HepG2 (cell line): ENCODE results near the gene CISH. TPM values are rescaled to one million over a fixed set of nuclear protein-coding genes. Genes with fewer than 3 reads are reported as not detected.

ENCODE experiments used
- CBX5 ChIP-seq: sonication (generic); formaldehyde crosslinking; IDR thresholded peaks from 2 replicates; pipeline ENCODE4 v1.4.0; 2020; ENCODE audit warnings: missing genetic modification reagents, borderline replicate concordance
- ETV5 ChIP-seq: IDR thresholded peaks from 2 replicates; pipeline ENCODE4 v1.6.1; 2018; ENCODE audit warnings: missing biosample characterization, missing genetic modification reagents, inconsistent platforms, borderline replicate concordance
- FOXP4 ChIP-seq: sonication (generic); formaldehyde crosslinking; IDR thresholded peaks from 2 replicates; pipeline ENCODE4 v1.4.0; 2020; ENCODE audit warnings: missing genetic modification reagents
- GABPB1 ChIP-seq: IDR thresholded peaks from 2 replicates; pipeline ENCODE4 v1.6.1; 2016; ENCODE audit warnings: mild to moderate bottlenecking, missing genetic modification reagents, moderate library complexity, missing compliant biosample characterization
- HNF1A ChIP-seq, 2 experiments: sonication (generic) in 1 of 2; formaldehyde crosslinking in 1 of 2; IDR thresholded peaks; 2 replicates each; pipeline versions ENCODE4 v1.4.0 to v1.6.1; 2016 to 2020; ENCODE audit warnings: borderline replicate concordance in 1 of 2, low read depth in 1 of 2, mild to moderate bottlenecking in 1 of 2, missing genetic modification reagents in 1 of 2
- KDM4B ChIP-seq: sonication (generic); formaldehyde crosslinking; IDR thresholded peaks from 2 replicates; pipeline ENCODE4 v1.4.0; 2020; ENCODE audit warnings: missing genetic modification reagents
- KDM6A ChIP-seq: IDR thresholded peaks from 2 replicates; pipeline ENCODE4 v1.6.1; 2016; ENCODE audit warnings: low read depth
- RFX1 ChIP-seq: fragments of 450-650 bp; IDR thresholded peaks from 2 replicates; pipeline ENCODE4 v1.6.1; 2017
- SRY ChIP-seq: sonication (generic); formaldehyde crosslinking; IDR thresholded peaks from 2 replicates; pipeline ENCODE4 v1.8.0; 2022; ENCODE audit warnings: mild to moderate bottlenecking, missing genetic modification reagents
- THAP11 ChIP-seq: IDR thresholded peaks from 2 replicates; pipeline ENCODE4 v1.6.1; 2016; ENCODE audit warnings: missing biosample characterization, missing genetic modification reagents
- XRCC5 ChIP-seq: fragments of 200-400 bp; formaldehyde crosslinking; optimal IDR thresholded peaks from 2 replicates; pipeline ENCODE3; 2017; ENCODE audit warnings: mild to moderate bottlenecking, low read length
- ZBTB20 ChIP-seq: sonication (generic); formaldehyde crosslinking; IDR thresholded peaks from 2 replicates; pipeline ENCODE4 v1.8.1; 2023; ENCODE audit warnings: missing genetic modification reagents, low read depth, mild to moderate bottlenecking, borderline replicate concordance
- ZNF331 ChIP-seq: sonication (generic); formaldehyde crosslinking; IDR thresholded peaks from 2 replicates; pipeline ENCODE4 v1.4.0; 2020; ENCODE audit warnings: missing genetic modification reagents
- ZNF501 ChIP-seq: sonication (generic); formaldehyde crosslinking; IDR thresholded peaks from 2 replicates; pipeline ENCODE4 v1.5.1; 2020; ENCODE audit warnings: mild to moderate bottlenecking, moderate library complexity, missing genetic modification reagents
- ZNF546 ChIP-seq: sonication (generic); formaldehyde crosslinking; conservative IDR thresholded peaks from 2 replicates; pipeline ENCODE4 v1.8.1; 2023; ENCODE audit warnings: mild to moderate bottlenecking, missing genetic modification reagents
- ZNF550 ChIP-seq: sonication (generic); formaldehyde crosslinking; IDR thresholded peaks from 2 replicates; pipeline ENCODE4 v1.4.0; 2020; ENCODE audit warnings: mild to moderate bottlenecking, missing genetic modification reagents, borderline replicate concordance
- polyA plus RNA-seq, 8 experiments: library from polyadenylated mRNA; depleted of rRNA in 3 of 8; stranded (reverse) in 7 of 8; unstranded in 1 of 8; fragments of >200 nt; fragmentation: Illumina TruSeq in 4 of 8; extraction: Trizol in 4 of 8; gene quantifications; 2 replicates each; pipeline versions ENCODE4 v1.2.1 to v1.2.3, GENCODE V29; 2011 to 2016; ENCODE audit warnings: low read depth in 4 of 8, missing spikeins in 1 of 8, mixed read lengths in 1 of 8; ENCODE audit not compliant: insufficient read depth in 1 of 8
- total RNA-seq, 5 experiments: library from RNA; depleted of rRNA; stranded (reverse); fragments of >200 nt; fragmentation: Illumina TruSeq; extraction: Trizol; gene quantifications; 2 replicates each; pipeline ENCODE4 v1.2.3, GENCODE V29; 2016; ENCODE audit warnings: low read depth in 1 of 5
- TF ChIP-seq, protein P1 (sequence below): sonication (generic); formaldehyde crosslinking; IDR thresholded peaks from 2 replicates; pipeline ENCODE4 v1.5.1; 2020; ENCODE audit warnings: mild to moderate bottlenecking, moderate library complexity, missing genetic modification reagents
- TF ChIP-seq, protein P2 (sequence below): sonication (generic); formaldehyde crosslinking; IDR thresholded peaks from 2 replicates; pipeline ENCODE4 v1.5.0; 2020; ENCODE audit warnings: mild to moderate bottlenecking, missing genetic modification reagents

CISH gene
- total and polyA plus RNA-seq, 2 of the 13 experiments (the other 11 are each of a cell fraction or from before 2014, with no cell fraction given) = 0.91 to 1.5 TPM

GRCh38 chr3:50600841-50601591 is 10.6 kb downstream of the CISH start (continued):
- TF ChIP-seq, protein P1, sequence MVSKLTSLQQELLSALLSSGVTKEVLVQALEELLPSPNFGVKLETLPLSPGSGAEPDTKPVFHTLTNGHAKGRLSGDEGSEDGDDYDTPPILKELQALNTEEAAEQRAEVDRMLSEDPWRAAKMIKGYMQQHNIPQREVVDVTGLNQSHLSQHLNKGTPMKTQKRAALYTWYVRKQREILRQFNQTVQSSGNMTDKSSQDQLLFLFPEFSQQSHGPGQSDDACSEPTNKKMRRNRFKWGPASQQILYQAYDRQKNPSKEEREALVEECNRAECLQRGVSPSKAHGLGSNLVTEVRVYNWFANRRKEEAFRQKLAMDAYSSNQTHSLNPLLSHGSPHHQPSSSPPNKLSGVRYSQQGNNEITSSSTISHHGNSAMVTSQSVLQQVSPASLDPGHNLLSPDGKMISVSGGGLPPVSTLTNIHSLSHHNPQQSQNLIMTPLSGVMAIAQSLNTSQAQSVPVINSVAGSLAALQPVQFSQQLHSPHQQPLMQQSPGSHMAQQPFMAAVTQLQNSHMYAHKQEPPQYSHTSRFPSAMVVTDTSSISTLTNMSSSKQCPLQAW (CRISPR knock-in tag) = peak; percentile 99
- TF ChIP-seq RFX1 = no peak
- TF ChIP-seq CBX5 (CRISPR knock-in tag) = peak; percentile 74; the same call in 1 of the 2 replicates
- TF ChIP-seq FOXP4 (CRISPR knock-in tag) = peak; percentile 82
- peak; percentile 82 for TF ChIP-seq ETV5 (CRISPR knock-in tag)
- peak; percentile 45; the same call in 1 of the 2 replicates for TF ChIP-seq ZBTB20 (CRISPR knock-in tag)
- peak; percentile 77; the same call in 1 of the 2 replicates for TF ChIP-seq KDM6A (CRISPR knock-in tag)
- TF ChIP-seq GABPB1 (CRISPR knock-in tag) = peak; percentile 60; the same call in 1 of the 2 replicates
- TF ChIP-seq THAP11 (CRISPR knock-in tag) = peak; percentile 76
- peak; percentile 83 for TF ChIP-seq XRCC5
- peak; percentile 93 for TF ChIP-seq ZNF331 (CRISPR knock-in tag)
- TF ChIP-seq, protein P2, sequence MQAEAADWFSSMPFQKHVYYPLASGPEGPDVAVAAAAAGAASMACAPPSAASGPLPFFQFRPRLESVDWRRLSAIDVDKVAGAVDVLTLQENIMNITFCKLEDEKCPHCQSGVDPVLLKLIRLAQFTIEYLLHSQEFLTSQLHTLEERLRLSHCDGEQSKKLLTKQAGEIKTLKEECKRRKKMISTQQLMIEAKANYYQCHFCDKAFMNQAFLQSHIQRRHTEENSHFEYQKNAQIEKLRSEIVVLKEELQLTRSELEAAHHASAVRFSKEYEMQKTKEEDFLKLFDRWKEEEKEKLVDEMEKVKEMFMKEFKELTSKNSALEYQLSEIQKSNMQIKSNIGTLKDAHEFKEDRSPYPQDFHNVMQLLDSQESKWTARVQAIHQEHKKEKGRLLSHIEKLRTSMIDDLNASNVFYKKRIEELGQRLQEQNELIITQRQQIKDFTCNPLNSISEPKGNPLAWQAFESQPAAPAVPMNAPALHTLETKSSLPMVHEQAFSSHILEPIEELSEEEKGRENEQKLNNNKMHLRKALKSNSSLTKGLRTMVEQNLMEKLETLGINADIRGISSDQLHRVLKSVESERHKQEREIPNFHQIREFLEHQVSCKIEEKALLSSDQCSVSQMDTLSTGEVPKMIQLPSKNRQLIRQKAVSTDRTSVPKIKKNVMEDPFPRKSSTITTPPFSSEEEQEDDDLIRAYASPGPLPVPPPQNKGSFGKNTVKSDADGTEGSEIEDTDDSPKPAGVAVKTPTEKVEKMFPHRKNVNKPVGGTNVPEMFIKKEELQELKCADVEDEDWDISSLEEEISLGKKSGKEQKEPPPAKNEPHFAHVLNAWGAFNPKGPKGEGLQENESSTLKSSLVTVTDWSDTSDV (CRISPR knock-in tag) = 0 out of 2 replicates have a peak, but pooled peaks have one; percentile 42
- TF ChIP-seq ZNF550 (CRISPR knock-in tag) = no peak
- peak; percentile 90 for TF ChIP-seq HNF1A (IDR thresholded peaks at IDR 0.05; ENCODE audit: low read depth)
- TF ChIP-seq HNF1A (CRISPR knock-in tag; IDR thresholded peaks at IDR 0.05; ENCODE audit: borderline replicate concordance) = peak; percentile 96
- TF ChIP-seq ZNF501 (CRISPR knock-in tag) = peak; percentile 62; the same call in 1 of the 2 replicates
- 0 out of 2 replicates have a peak, but pooled peaks have one; percentile 46 for TF ChIP-seq SRY
- no peak for TF ChIP-seq ZNF546 (CRISPR knock-in tag)
- TF ChIP-seq KDM4B (CRISPR knock-in tag) = peak; percentile 45; the same call in 1 of the 2 replicates
